ENCODE data around the gene DAB2IP. TPM values are rescaled to one million over a fixed set of nuclear protein-coding genes. Genes with fewer than 3 reads are reported as not detected.

DAB2IP gene
- total and polyA plus RNA-seq, 5 donors from 2014 or later, result not detected

DNA sequence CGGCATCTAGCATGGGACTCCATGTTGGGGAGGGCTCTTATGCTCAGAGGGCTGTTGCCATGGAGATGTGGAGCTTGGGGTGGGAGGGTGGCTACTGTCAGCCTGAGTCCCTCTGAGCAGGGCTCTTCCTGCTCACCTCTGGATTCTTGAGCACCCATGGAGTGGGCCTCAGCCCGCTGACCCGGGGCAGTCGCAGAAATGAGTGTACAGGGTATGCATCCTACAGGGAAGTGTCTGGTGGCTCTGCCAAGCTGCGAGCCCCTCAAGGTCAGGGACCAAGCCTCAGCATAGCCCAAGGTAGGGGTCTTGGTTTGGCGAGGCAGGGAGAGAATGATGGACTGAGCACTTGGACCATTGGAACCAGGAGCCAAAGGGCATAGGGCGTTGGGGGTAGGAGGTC is 104.1 kb downstream of the DAB2IP start:
- no peak overlapping the region for H3K4me3 ChIP-seq (ENCODE audit: low read depth, low read length)
- H3K9me3 ChIP-seq (ENCODE audit: control insufficient read depth in 2 of 2, low read length in 2 of 2), result no peaks in the 10 kb centered on the region
- Mint-ChIP-seq H3K9me3 (no peaks in the 10 kb centered on the region), H3K27me3 (no peaks in the 10 kb centered on the region), H3K4me3 (no peak overlapping the region), H3K36me3 (no peaks in the 10 kb centered on the region), H3K4me1 (no peaks in the 10 kb centered on the region), H3K27ac (no peak overlapping the region)
- H3K27me3 ChIP-seq (ENCODE audit: control insufficient read depth, insufficient read depth, low read length), result no peaks in the 10 kb centered on the region
- H3K27ac ChIP-seq (ENCODE audit: insufficient read depth, low read length, poor library complexity, severe bottlenecking), result no peak overlapping the region
- H3K36me3 ChIP-seq (ENCODE audit: control insufficient read depth, insufficient read depth, low read length), result no peaks in the 10 kb centered on the region
- no peak for DNase-seq
- no peak for ATAC-seq (ENCODE audit: low read depth in 2 of 2)
- H3K4me1 ChIP-seq (ENCODE audit: control insufficient read depth, insufficient read depth, low read length, poor library complexity, severe bottlenecking), result no peaks in the 10 kb centered on the region

DNA sequence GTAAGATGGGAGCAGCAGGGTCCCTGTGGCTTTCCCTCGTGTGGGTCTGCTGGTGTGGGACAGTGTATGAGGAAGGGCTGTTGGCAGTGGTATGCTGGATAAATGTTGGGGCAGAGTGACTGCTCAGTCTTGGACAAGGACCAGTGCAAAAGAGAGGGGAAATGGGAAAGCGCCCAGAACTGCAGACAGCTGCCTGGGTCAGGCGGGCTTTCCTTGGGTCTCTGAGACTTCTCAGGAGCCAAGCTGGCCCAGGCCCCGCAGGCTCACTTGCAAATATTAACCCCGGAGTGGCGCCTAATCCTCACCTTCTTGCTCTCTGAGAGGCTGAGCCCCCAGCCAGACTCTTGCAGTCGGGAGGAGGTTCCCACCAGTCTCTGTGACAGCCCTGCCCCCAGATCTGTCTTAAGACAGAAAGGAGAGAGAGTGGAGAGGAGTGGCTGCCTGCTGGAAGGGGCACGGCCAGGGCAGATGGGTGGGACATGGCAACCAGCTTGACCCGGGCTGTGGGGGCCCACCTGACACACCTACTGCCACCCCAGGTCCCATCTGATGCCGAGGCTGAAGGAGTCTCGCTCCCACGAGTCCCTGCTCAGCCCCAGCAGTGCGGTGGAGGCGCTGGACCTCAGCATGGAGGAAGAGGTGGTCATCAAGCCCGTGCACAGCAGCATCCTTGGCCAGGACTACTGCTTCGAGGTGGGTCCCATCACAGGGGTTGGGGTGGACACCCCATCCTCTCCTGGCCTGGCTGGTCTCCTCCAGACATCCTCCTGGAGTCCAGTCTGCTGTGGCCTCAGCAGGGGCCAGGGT is 105.2 kb downstream of the DAB2IP start:
- Mint-ChIP-seq H3K27me3 (no peaks in the 10 kb centered on the region), H3K4me1 (no peaks in the 10 kb centered on the region), H3K9me3 (no peaks in the 10 kb centered on the region), H3K36me3 (no peaks in the 10 kb centered on the region), H3K27ac (no peak overlapping the region), H3K4me3 (no peak overlapping the region)
- Histone ChIP-seq H3K4me3 (ENCODE audit: low read depth, low read length) (no peak overlapping the region), H3K9me3 (ENCODE audit: control insufficient read depth in 2 of 2, low read length in 2 of 2) (no peaks in the 10 kb centered on the region), H3K4me1 (ENCODE audit: control insufficient read depth, insufficient read depth, low read length, poor library complexity, severe bottlenecking) (no peaks in the 10 kb centered on the region), H3K27me3 (ENCODE audit: control insufficient read depth, insufficient read depth, low read length) (no peaks in the 10 kb centered on the region), H3K27ac (ENCODE audit: insufficient read depth, low read length, poor library complexity, severe bottlenecking) (no peak overlapping the region), H3K36me3 (ENCODE audit: control insufficient read depth, insufficient read depth, low read length) (no peaks in the 10 kb centered on the region)
- no peak for DNase-seq
- no peak for ATAC-seq (ENCODE audit: low read depth in 2 of 2)

- Mint-ChIP-seq H3K9me3 (no peaks in the 10 kb centered on the region), H3K27me3 (no peaks in the 10 kb centered on the region), H3K4me3 (no peak overlapping the region), H3K36me3 (no peaks in the 10 kb centered on the region), H3K27ac (no peak overlapping the region), H3K4me1 (no peaks in the 10 kb centered on the region)
- H3K4me3 ChIP-seq (ENCODE audit: low read depth, low read length), result no peak overlapping the region
- no peak overlapping the region for H3K27ac ChIP-seq (ENCODE audit: insufficient read depth, low read length, poor library complexity, severe bottlenecking)
- DNase-seq (no peak), ATAC-seq (ENCODE audit: low read depth in 2 of 2) (no peak)
- H3K36me3 ChIP-seq (ENCODE audit: control insufficient read depth, insufficient read depth, low read length), result no peaks in the 10 kb centered on the region
- no peaks in the 10 kb centered on the region for H3K9me3 ChIP-seq (ENCODE audit: control insufficient read depth in 2 of 2, low read length in 2 of 2)
- H3K4me1 ChIP-seq (ENCODE audit: control insufficient read depth, insufficient read depth, low read length, poor library complexity, severe bottlenecking), result no peaks in the 10 kb centered on the region
- H3K27me3 ChIP-seq (ENCODE audit: control insufficient read depth, insufficient read depth, low read length), result no peaks in the 10 kb centered on the region
Observed at GRCh38 chr9:121757281-121757585, 105.8 kb downstream of the DAB2IP start.

DNA sequence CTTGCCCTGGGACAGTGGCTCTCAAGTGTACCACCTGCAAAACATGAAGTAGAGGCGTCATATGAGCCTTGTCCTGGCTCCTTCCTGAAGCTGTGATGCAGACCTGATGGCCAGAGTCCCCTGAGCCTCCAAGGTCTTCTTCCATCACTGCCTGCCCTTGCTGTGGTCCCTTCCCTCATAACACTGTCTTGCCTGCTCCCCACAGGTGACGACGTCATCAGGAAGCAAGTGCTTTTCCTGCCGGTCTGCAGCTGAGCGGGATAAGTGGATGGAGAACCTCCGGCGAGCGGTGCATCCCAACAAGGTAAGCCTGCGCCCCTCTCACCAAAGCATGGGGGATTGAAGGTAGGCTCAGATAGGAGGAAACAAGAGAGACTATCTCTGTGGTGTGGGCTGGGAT is 107.3 kb downstream of the DAB2IP start:
- DNase-seq (no peak), ATAC-seq (ENCODE audit: low read depth in 2 of 2) (no peak)
- H3K36me3 ChIP-seq (ENCODE audit: control insufficient read depth, insufficient read depth, low read length), result no peaks in the 10 kb centered on the region
- Mint-ChIP-seq H3K36me3 (no peaks in the 10 kb centered on the region), H3K9me3 (no peaks in the 10 kb centered on the region), H3K4me3 (no peak overlapping the region), H3K27ac (peak overlapping the region in 1 of 3 donors; percentile 43), H3K4me1 (no peaks in the 10 kb centered on the region), H3K27me3 (no peaks in the 10 kb centered on the region)
- no peaks in the 10 kb centered on the region for H3K4me1 ChIP-seq (ENCODE audit: control insufficient read depth, insufficient read depth, low read length, poor library complexity, severe bottlenecking)
- H3K27me3 ChIP-seq (ENCODE audit: control insufficient read depth, insufficient read depth, low read length), result no peaks in the 10 kb centered on the region
- no peak overlapping the region for H3K4me3 ChIP-seq (ENCODE audit: low read depth, low read length)
- no peak overlapping the region for H3K27ac ChIP-seq (ENCODE audit: insufficient read depth, low read length, poor library complexity, severe bottlenecking)
- H3K9me3 ChIP-seq (ENCODE audit: control insufficient read depth in 2 of 2, low read length in 2 of 2), result no peaks in the 10 kb centered on the region

- H3K4me3 Mint-ChIP-seq, result no peak overlapping the region
- H3K9me3 Mint-ChIP-seq, result no peaks in the 10 kb centered on the region
- no peaks in the 10 kb centered on the region for H3K36me3 Mint-ChIP-seq
- H3K4me1 ChIP-seq (ENCODE audit: control insufficient read depth, insufficient read depth, low read length, poor library complexity, severe bottlenecking), result no peaks in the 10 kb centered on the region
- H3K4me1 Mint-ChIP-seq, result no peaks in the 10 kb centered on the region
- no peaks in the 10 kb centered on the region for H3K27me3 ChIP-seq (ENCODE audit: control insufficient read depth, insufficient read depth, low read length)
- no peak overlapping the region for H3K27ac ChIP-seq (ENCODE audit: insufficient read depth, low read length, poor library complexity, severe bottlenecking)
- H3K4me3 ChIP-seq (ENCODE audit: low read depth, low read length), result no peak overlapping the region
- no peaks in the 10 kb centered on the region for H3K36me3 ChIP-seq (ENCODE audit: control insufficient read depth, insufficient read depth, low read length)
- H3K27ac Mint-ChIP-seq, result no peak overlapping the region
- no peaks in the 10 kb centered on the region for H3K27me3 Mint-ChIP-seq
- H3K9me3 ChIP-seq (ENCODE audit: control insufficient read depth in 2 of 2, low read length in 2 of 2), result no peaks in the 10 kb centered on the region
- DNase-seq, result no peak
- ATAC-seq (ENCODE audit: low read depth in 2 of 2), result no peak
Observed at GRCh38 chr9:121759996-121760395, 108.6 kb downstream of the DAB2IP start.

- no peak overlapping the region for H3K4me3 ChIP-seq (ENCODE audit: low read depth, low read length)
- no peak for DNase-seq
- H3K36me3 Mint-ChIP-seq, result no peaks in the 10 kb centered on the region
- no peak for ATAC-seq (ENCODE audit: low read depth in 2 of 2)
- no peaks in the 10 kb centered on the region for H3K9me3 ChIP-seq (ENCODE audit: control insufficient read depth in 2 of 2, low read length in 2 of 2)
- H3K27me3 Mint-ChIP-seq, result no peaks in the 10 kb centered on the region
- H3K27me3 ChIP-seq (ENCODE audit: control insufficient read depth, insufficient read depth, low read length), result no peaks in the 10 kb centered on the region
- no peak overlapping the region for H3K27ac Mint-ChIP-seq
- H3K4me1 Mint-ChIP-seq, result no peaks in the 10 kb centered on the region
- no peak overlapping the region for H3K27ac ChIP-seq (ENCODE audit: insufficient read depth, low read length, poor library complexity, severe bottlenecking)
- H3K9me3 Mint-ChIP-seq, result no peaks in the 10 kb centered on the region
- H3K36me3 ChIP-seq (ENCODE audit: control insufficient read depth, insufficient read depth, low read length), result no peaks in the 10 kb centered on the region
- no peaks in the 10 kb centered on the region for H3K4me1 ChIP-seq (ENCODE audit: control insufficient read depth, insufficient read depth, low read length, poor library complexity, severe bottlenecking)
- H3K4me3 Mint-ChIP-seq, result no peak overlapping the region
Observed at GRCh38 chr9:121760571-121760970, 109.1 kb downstream of the DAB2IP start.

GRCh38 chr9:121763131-121763530 is 111.7 kb downstream of the DAB2IP start:
- Mint-ChIP-seq H3K27me3 (peaks cover 9% of the 10 kb centered on the region), H3K27ac (no peak overlapping the region), H3K9me3 (no peaks in the 10 kb centered on the region), H3K4me3 (no peak overlapping the region), H3K36me3 (no peaks in the 10 kb centered on the region), H3K4me1 (no peaks in the 10 kb centered on the region)
- no peaks in the 10 kb centered on the region for H3K27me3 ChIP-seq (ENCODE audit: control insufficient read depth, insufficient read depth, low read length)
- no peaks in the 10 kb centered on the region for H3K36me3 ChIP-seq (ENCODE audit: control insufficient read depth, insufficient read depth, low read length)
- H3K4me1 ChIP-seq (ENCODE audit: control insufficient read depth, insufficient read depth, low read length, poor library complexity, severe bottlenecking), result no peaks in the 10 kb centered on the region
- ATAC-seq (ENCODE audit: low read depth in 2 of 2) (no peak), DNase-seq (no peak)
- H3K9me3 ChIP-seq (ENCODE audit: control insufficient read depth in 2 of 2, low read length in 2 of 2), result no peaks in the 10 kb centered on the region
- H3K4me3 ChIP-seq (ENCODE audit: low read depth, low read length), result no peak overlapping the region
- no peak overlapping the region for H3K27ac ChIP-seq (ENCODE audit: insufficient read depth, low read length, poor library complexity, severe bottlenecking)

GRCh38 chr9:121763561-121764370 is 112.3 kb downstream of the DAB2IP start:
- ATAC-seq (ENCODE audit: low read depth in 2 of 2), result no peak
- no peaks in the 10 kb centered on the region for H3K36me3 ChIP-seq (ENCODE audit: control insufficient read depth, insufficient read depth, low read length)
- H3K27me3 ChIP-seq (ENCODE audit: control insufficient read depth, insufficient read depth, low read length), result no peaks in the 10 kb centered on the region
- no peak for DNase-seq
- H3K4me1 ChIP-seq (ENCODE audit: control insufficient read depth, insufficient read depth, low read length, poor library complexity, severe bottlenecking), result no peaks in the 10 kb centered on the region
- no peak overlapping the region for H3K27ac Mint-ChIP-seq
- H3K27ac ChIP-seq (ENCODE audit: insufficient read depth, low read length, poor library complexity, severe bottlenecking), result no peak overlapping the region
- no peaks in the 10 kb centered on the region for H3K4me1 Mint-ChIP-seq
- H3K27me3 Mint-ChIP-seq, result peaks cover 9% of the 10 kb centered on the region
- no peaks in the 10 kb centered on the region for H3K9me3 Mint-ChIP-seq
- H3K36me3 Mint-ChIP-seq, result no peaks in the 10 kb centered on the region
- no peaks in the 10 kb centered on the region for H3K9me3 ChIP-seq (ENCODE audit: control insufficient read depth in 2 of 2, low read length in 2 of 2)
- no peak overlapping the region for H3K4me3 Mint-ChIP-seq
- no peak overlapping the region for H3K4me3 ChIP-seq (ENCODE audit: low read depth, low read length)

All from CD4-positive, CD25-positive, alpha-beta regulatory T cell (primary cell).